NCI-H1417 (cell line): ENCODE data around the gene PIPOX.

Source experiments
- DNase-seq, 3 experiments: peaks; one replicate each; lab custom pipeline; 2025; lab: John Stamatoyannopoulos, UW

Gene PIPOX

DNA sequence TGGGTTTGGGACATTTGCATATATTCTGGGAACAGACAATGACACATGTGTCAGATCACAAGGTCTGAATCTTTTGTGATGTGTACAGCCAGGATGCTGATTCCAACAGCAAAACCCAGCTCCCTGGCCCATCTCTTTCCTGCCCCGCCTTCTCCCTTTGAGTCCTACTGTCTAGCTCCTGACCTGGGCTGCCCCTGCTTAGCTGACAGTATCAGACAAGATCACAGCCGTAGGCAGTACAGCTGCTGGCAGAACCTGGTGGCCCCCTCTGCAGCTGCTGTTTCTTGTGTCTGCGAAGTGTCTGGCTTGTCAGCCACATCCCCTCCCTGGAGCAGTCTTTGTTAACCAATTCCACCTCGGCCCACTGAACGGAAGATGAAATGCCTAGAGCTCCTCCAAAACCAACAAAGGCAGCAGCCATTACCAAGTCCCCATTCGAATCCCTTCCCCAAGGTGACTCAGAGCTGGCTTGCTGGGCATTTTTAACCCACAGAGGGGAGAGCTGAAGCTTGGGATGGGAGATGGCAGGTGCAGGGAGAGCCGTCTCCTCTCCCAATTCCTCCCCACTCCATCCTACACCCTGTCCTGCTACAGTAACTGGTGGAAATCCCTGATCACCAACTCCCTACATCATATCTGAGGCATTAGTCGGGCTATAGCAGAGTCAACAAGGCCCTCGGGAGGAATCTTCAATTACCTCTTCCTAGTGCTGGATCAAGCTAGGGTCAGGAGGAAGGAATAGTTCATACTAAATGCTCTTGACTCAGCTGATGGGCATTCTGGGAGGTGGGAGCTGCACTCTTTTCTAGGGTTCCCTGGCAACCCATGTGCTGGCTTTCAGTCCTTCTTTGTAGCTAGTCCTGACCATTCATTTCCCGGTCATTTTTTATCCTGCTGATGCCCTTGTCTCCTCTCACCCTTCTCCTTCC lies 5.8 kb downstream of the PIPOX start:
- DNase-seq = peak; percentile 21 to 88 (median 66)

DNA sequence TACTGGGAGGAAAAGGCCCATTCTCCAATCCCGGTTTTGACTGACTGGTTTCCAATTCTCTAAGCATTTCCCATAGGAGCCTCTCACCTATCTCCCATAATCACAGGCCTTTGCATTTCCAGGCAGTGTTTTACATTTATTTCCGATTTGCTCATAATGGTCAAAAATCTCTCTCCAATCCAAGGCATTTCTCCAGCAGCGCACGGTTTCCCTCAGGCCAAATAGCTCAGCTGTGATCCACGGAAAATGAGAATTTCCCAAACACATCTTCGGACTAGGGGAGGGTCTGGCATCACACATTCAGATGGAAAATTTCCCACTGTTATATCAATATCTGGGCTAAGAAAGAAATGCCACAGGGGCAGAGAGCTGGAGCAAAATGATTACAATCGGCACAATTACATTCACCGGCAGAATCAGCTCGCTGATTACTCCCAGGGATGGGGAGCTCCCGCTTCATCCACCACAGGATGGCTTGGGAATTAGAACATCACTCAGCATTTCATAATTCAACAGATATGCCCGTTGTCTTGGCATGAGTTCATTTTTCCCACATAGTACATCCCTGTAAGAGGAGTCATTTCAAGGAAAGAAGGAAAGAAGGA lies 6.7 kb downstream of the PIPOX start:
- no peak for DNase-seq

DNA sequence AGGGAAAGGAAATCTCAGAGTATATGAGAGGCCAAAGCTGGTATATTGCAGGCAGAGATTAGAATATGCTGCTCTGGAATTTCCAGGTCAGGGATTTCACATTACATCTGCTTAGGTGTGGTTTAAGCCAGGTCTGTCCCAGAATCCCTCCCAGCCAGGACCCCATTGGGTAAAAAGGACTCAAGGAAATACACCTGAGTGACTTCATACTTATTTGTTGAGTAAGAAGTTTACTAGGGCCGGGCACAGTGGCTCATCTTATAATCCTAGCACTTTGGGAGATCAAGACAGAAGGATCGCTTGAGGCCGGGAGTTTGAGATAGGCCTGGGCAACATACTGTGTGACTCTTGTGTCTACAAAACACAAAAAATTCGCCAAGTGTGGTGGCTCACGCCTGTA lies 7.2 kb downstream of the PIPOX start:
- no peak for DNase-seq

DNA sequence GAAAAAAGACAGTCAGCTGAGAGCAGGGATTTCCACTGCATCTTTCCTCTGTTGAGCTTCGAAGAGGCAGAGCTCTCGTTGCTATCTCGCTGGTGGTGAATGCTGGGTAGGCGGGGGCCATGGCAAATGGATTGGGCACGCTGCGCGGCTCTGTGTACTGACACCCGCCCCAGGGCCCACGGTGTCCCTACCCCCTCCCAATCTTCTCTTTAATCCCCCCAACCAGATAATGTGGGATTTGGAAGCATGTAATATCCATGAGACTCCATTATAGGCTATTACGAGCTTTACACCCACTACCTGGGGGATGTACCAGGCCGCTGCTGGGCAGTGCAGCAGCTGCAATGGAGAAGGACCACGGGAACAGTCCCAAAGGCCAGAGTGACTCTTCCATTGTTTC lies 8.3 kb downstream of the PIPOX start:
- DNase-seq = no peak

DNA sequence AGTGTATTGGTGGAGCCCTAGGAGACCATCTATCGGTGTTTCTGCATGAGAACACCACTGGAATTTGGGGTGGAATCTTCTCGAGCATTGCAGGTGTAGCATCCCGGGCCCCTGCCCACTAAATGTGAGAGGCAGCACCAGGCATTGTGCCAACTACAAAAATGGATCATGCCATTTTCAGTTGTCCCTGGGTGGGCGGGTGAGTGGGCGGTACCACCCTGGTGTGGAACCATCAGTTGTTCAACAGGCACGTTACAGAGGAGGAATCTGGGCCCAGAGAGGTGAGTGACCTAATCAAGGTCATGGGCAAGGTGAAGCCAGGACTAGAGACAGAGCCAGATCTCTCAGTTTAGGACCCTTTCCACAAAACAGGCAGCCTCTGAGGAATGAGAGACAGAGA lies 8.8 kb downstream of the PIPOX start:
- DNase-seq = no peak

DNA sequence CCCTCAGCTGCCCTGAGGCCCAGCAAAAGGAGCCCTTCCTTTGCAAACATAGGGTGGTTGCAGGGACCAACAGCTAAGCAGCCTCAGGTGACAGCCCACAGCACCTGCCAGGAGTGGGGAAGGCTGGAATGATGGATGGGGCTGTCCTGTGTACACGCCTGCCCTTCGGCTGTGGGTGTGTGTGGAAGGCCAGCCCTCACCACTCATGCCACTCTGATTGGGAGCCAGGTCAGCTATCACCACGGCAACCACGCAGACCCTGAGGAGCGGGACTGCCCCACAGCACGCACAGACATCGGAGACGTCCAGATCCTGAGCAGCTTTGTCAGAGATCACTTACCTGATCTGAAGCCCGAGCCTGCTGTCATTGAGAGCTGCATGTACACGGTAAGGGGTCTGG lies 11.9 kb downstream of the PIPOX start:
- DNase-seq = peak; percentile 8 to 94 (median 80)

DNA sequence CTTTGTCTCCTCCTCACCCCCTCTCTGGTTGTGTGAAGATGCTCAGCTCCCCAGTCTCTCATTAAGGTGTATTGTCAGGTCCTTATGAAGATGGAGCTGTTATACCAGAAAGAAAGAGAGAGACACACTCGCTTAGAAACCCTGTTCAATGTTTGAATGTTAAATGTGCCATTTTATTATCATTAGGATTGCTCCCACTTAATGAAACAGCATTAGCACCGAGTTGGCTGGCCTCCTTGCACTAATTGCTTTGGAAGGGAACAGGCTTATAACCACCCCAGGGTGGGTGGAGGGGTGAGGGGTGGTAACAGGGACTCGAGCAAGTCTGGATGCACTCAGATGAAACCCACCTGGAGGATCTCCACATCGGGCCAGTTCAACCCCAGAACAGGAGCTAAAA lies 14.4 kb downstream of the PIPOX start:
- DNase-seq = peak in 2 of 3 experiments; percentile 43 to 74

DNA sequence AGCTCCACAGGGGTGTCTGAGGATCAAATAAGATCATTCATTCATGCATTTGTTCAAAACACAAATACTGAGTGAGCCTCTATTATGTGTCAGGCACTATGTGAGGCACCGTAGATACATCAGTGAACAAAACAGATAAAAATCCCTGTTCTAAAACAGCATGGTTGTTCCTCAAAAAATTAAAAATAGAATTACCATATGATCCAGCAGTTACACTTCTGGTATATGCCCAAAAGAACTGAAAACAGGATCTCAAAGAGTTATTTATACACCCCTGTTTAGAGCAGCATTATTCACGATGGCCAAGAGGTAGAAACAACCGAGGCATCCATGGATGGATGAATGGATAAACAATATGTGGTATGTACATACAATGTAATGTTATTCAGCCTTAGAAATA lies 15.4 kb downstream of the PIPOX start:
- DNase-seq = no peak

DNA sequence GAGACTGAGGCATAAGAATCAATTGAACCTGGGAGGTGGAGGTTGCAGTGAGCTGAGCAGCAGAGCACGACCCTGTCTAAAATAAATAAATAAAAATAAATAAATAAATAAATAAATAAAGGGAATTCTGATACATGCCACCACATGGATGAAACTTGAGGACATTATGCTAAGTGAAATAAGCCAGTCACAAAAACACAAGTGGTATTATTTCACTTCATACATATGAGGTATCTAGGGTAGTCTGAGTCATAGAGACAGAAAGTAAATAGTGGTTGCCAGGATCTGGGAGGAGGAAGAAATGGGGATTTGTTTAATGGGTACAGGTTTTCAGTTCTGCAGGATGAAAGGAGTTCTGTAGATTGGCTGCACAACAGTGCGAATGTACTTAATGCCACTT lies 16.3 kb downstream of the PIPOX start:
- DNase-seq = peak in 1 of 3 experiments; percentile 28

DNA sequence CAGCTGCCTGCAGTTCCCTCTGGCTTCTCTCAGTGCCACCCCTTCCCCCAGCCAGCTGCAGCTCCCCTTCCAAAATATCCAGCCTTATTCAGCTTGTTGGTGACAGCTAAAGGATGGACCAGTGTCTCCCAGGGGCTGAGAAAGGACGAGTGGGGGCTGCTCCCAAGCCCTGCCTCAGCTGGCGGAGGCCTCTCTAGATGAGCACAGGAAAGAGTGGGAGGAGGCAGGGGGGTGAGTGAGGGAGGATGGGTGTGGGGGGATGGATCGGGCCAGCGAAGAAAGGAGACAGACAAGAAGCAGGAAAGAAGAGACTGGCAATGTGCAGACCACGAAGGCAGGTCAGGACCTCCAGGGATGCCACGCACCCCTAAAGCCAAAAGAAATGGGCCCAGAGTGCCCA lies 17.5 kb downstream of the PIPOX start:
- peak in 1 of 3 experiments; percentile 39 for DNase-seq

DNA sequence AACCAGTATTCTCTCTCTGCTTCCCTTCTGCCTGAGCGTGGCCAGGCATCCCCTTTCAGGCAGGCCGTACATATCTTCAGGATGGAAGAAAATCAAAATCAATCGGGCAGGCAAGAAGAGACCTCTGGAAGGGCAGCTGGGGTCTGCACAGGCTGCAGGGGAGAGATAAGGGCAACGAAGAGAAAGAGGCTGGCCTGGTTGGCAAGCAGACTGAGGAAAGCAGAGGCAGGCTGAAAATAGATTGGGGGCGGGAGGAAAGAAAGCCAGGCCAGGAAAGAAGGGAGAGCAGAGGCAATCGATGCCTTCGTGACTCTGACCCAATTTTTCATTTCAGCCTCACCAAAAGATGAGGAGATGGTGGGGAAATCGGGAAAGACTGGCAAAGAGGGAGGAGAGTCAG lies 18.1 kb downstream of the PIPOX start:
- DNase-seq = no peak

DNA sequence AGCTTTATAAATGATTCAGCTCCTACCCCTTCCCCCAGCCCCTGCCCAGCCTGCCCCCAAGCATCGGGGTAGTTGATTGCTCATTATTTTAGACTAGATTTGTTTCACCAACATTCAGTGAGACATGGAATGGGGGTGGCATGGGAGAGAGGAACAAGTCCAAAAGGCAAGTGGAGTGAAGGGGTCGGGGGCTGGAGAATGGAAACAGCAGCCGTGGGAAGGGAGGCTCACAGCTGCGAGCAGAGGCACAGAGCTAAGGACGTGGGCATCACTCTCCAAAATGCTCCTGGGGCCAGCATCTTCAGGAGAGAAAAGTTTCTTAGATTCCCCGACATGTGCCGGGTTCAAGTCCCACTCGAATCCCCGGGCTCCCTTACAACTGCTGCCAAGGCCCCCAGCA lies 19.3 kb downstream of the PIPOX start:
- no peak for DNase-seq

DNA sequence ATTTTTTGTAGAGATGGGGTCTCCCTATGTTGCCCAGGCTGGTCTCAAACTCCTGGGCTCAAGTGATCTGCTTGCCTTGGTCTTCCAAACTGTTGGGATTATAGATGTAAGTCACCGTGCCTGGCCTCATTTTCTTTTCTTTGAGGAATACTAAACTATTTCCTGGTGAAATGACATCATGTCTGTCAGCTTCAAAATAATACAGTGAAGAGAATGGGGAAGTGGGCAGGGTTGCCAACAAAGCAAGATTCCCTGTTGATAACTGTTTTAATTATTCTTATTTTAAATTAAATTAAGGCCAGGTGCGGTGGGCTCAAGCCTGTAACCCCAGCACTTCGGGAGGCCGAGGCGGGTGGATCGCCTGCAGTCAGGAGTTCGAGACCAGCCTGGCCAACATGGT lies 21.1 kb downstream of the PIPOX start:
- no peak for DNase-seq

DNA sequence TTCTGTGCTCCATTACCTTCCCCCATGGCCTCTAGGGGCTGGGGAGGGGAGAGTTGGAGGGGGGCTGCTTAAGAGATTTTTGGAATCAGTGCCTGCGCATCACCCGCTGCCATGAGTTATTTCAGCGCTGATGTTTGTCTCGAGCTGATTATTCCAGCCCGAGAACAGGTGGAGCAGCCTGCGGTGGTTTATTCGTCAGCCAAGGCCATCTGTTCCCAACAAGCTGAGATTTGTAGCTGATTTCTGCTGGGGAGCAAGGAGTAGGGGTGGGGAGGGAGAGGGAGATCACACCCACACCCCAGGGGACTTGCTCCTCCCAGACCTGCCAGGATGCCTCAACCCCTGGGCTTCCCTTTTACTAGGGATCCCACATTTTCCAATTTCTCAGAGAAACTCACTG lies 23.1 kb downstream of the PIPOX start:
- peak in 2 of 3 experiments; percentile 22 to 58 for DNase-seq

DNA sequence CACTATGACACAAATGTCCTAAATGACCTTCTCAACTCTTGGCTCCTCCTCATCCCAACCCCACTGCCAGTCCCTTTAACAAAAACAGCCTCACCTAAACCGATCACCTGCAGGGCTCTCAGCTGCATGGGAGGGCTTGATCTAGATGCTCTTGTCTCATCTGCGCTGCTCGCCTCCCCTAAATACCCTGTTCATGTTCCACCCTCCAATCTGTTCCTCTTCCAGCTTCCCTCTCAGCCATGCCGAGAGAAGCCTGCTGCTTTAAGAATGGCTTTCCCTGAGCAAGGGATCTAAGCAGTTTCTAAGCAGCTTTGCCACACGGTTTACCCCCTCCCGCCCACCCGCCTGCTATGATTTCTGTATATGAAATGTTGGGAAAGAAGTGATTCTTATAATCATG lies 23.7 kb downstream of the PIPOX start:
- DNase-seq = peak in 1 of 3 experiments; percentile 30

DNA sequence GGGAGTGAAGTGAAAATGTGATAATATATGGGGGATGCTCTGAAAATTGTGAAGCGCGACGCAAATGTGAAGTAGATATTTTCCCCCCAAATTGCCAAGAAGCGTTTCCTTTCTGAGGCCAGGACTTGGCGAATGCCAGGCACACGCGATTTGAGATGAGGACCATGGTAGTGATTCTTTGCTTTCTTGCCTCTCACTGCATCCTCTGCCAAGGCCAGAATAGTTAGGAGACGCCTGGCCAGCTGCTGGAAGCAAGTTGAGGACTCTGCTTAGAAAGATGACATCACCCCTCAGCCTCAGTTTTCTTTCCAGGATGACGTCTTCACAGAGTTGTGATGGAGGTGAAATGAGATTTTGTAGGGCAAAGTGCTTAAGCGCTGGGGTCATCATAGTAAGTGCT lies 25.9 kb downstream of the PIPOX start:
- DNase-seq = no peak

DNA sequence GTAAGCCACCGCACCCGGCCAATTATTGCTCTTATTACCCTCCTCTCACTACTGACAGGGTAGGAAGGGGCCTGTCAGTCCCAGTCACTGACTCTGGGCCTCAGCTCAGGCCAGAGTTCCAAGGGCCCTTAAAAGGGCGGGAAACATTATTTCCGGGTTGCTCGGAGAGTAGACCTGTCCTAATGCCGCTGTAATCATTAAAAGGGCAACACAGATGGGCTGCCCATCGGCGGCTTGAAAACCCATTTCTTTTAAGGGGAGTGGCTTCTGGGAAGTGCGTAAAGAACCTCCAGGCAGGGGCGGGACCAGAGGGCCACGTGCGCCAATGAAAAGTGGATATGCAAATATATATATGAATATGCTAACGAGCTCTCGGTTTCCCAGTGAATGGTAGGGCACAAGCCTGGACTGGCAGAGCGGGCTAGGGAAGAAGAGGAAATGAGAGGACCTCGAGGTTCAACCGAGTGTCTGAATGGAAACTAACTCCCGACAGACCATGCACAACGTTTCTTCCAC lies 26.6 kb downstream of the PIPOX start:
- DNase-seq = no peak

DNA sequence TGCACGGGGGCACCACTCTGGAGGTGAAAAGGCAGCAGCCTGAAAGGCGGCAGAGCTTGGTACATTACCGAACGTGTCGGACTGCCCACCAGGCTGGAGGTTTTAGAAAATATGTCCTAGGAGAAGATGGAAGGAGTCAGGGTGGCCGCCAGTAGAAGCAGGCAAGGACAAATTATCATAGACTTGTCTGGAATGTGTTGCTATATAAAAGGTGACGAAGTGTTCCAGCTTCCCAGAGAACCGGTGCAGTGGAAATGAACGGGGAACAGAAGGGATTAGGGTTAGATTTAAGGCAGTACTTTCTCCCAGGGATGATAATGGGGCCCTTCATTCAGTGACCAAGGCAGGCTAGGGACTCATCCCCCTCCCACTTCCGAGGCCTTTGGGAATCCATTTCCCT lies 27.4 kb downstream of the PIPOX start:
- no peak for DNase-seq

DNA sequence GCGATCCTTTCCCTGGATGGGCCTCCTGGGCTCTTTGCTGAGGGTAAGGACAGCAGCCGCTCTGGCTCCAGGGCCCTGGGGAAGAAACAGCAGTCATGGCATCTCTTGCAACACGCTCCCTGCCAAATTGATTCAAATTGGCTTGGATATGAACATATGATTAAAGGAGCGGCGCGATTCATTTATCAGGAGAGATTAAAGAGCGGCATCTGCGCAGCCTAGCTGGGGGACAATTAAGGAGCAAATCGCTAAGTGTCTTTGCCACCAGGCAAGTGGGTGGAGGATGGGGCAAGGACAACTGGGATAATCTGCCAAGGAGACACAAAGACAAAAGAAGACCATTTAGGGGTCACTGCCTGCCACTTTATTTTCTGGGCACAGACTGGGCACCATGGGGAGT lies 27.8 kb downstream of the PIPOX start:
- peak in 2 of 3 experiments; percentile 47 to 71 for DNase-seq

DNA sequence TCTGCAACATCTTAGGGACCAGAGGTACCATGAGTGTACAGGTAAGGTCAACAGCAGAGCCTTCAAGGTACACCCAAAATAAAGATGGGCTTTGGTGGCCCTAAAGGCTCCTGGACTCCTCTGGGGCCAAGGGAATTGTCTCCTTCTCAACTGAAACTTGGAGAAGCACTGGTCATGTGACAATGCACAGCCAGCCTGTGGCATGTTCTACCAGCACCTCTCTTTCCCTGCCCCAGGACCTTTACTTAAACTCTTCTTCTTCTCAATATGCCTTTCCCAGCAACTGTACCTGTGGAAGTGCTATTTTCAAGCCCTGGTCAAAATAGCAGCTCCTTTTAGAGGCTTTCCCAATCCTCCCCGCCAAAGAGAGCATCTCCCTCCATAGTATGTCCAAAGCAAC lies 28.4 kb downstream of the PIPOX start:
- DNase-seq = no peak

DNA sequence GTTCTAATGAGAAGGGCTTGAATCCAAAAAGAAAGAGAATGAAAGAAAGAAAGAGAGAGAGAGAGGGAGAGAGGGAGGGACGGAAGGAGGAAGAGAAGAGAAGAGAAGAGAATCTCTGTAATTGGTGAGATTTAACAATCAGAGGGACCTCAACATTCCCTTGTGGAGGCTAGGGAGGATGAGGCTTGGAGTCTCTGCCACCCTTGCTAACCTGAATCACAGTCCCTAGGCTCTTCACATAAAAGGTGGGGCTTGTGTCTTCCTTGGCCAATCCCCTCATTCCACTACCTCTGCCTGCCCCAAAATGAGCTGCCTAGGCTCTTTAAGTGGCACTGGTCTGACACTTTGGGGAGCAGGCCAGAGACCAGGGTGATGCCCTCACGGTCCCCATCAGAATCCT lies 30.1 kb downstream of the PIPOX start:
- DNase-seq = no peak

DNA sequence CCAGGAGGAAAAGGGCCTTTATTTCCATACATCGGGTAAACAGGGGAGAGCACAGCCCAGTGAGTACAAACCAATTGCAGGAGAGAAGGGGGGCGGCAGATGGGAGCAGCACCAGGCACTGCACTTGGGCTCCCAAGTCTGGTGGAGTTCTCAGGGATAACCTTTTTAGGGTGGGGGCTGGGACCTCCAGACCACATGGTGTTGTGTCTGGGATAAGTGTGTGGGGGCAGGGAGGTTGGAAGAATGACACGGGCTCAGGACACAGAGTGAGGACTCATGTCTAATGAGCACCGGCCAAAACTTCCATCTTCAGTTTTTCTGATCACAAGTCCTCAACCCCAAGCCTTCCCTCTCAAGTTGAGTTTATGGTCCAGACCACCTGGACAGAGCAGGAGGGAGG lies 30.6 kb downstream of the PIPOX start:
- DNase-seq = no peak

DNA sequence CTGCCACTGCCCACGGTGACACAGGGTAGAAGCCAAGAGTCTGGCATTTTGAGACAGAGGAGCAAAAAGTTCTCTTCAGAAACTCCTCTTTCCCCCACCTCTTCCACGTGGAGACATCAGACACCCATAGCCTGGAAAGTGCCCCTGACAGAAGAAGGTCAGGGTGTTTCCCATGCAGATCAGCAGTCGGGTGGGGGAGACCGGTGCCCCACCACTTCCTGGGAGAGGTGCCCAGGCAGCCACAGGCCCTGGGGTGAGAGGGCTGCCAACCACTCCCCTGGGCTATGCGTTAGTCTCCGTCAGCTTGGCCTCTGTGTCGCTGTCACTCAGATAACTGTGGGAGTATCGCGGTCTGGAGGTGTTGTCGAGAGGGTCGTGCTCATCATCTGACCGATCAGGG lies 31.5 kb downstream of the PIPOX start:
- no peak for DNase-seq
